Stimulated activated CD8-positive, alpha-beta memory T cell treated with anti-CD3 and anti-CD28 coated beads, Interleukin-2, amount 100 ng/mL, for 1 hour (primary cell): ENCODE measurements around the gene SEZ6L.

Experiments
- DNase-seq, 2 donors: peaks; one replicate each; pipeline ENCODE4 v3.0.0-alpha.2; 2020; ENCODE audit warnings: low read depth in 2 of 2

The SEZ6L gene

GRCh38 chr22:26428515-26429457 is 259.5 kb downstream of the SEZ6L start, which contains the start of gene ASPHD2:
Gene ASPHD2 (plus strand): TSS chr22:26429260. CDS start chr22:26433616, 4,356 bp downstream.
- peak; percentile 55 to 69 for DNase-seq

GRCh38 chr22:26429458-26430286 is 260.4 kb downstream of the SEZ6L start:
- no peak for DNase-seq

DNA sequence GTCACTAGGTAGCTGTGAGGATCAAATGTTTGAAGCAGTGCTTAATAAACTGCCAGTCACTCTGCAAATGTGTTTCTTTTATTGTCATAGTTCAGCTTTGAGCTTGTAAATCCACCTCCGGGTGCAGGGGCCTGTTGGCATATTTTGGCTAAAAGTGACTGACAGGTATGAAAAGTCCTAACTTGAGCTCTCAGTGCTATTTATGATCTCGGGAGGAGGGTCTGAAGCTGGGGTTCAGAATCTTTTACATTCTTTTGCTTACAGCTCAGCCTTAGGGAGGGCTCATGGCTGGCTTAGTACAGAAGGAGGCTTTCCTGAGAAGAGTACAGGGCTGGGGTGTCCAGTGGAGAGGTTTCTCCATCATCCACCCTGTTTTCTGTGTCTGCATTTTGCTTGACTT is 261.3 kb downstream of the SEZ6L start:
- no peak for DNase-seq

- DNase-seq, result no peak
Observed at GRCh38 chr22:26431261-26431995, 262.2 kb downstream of the SEZ6L start.

GRCh38 chr22:26432619-26433311 is 263.5 kb downstream of the SEZ6L start:
- DNase-seq, result no peak
